GM12878 (cell line): ENCODE results near the gene KCND3. TPM values are rescaled to one million over a fixed set of nuclear protein-coding genes. Genes with fewer than 3 reads are reported as not detected.
A peak's percentile ranks its signal among the peaks of the same experiment; 100 is the strongest.

ENCODE experiments used
- ATAC-seq: fragments of 200-7000 bp; cut with Tn5 transposase; 3 replicates; pipeline ENCODE4 v1.9.1; 2020; ENCODE audit warnings: mild to moderate bottlenecking, moderate library complexity
- BruUV-seq: library from RNA; stranded (reverse); fragments of 400-500 nt; replicated peaks from 2 replicates; lab custom pipeline; 2021; lab: Mats Ljungman, UMichigan
- CTCF ChIA-PET: fragments of 300-600 bp; sonication (Branson Sonifier 250); formaldehyde crosslinking; extraction: SDS; loops from one replicate; lab custom pipeline; 2021; ENCODE audit warnings: inconsistent platforms; lab: Yijun Ruan, JAX
- POLR2A ChIA-PET: fragments of 350-600 bp; formaldehyde crosslinking; extraction: SDS; loops from one replicate; lab custom pipeline; 2021; ENCODE audit warnings: inconsistent platforms; lab: Charles Lee
- RAD21 ChIA-PET: fragments of 300-600 bp; sonication (Branson Sonifier 250); formaldehyde crosslinking; loops from one replicate; lab custom pipeline; 2023; ENCODE audit warnings: antibody characterized with exemption; ENCODE audit not compliant: unreplicated experiment; lab: Charles Lee
- SMC1A ChIA-PET: fragments of 300-600 bp; sonication (Branson Sonifier 250); formaldehyde crosslinking; loops from one replicate; lab custom pipeline; 2023; ENCODE audit not compliant: unreplicated experiment, uncharacterized antibody; lab: Charles Lee
- DNase-seq: peaks from one replicate; pipeline ENCODE4 v3.0.0-alpha.2; 2011; ENCODE audit warnings: low read depth, low spot score
- FAIRE-seq: peaks from 3 replicates; lab custom pipeline; 2011; peaks lifted over from hg19 to GRCh38; lab: Jason Lieb, UNC
- H2AFZ ChIP-seq: 2 replicates; pipeline ENCODE4 v1.6.0; 2011; ENCODE audit warnings: low read depth, low read length, control low read depth; ENCODE audit not compliant: control insufficient read depth
- H3K27ac ChIP-seq: 2 replicates; pipeline ENCODE4 v1.5.1; 2011; ENCODE audit warnings: control low read depth; ENCODE audit not compliant: control insufficient read depth, insufficient read depth
- H3K27me3 ChIP-seq, 2 experiments: replicated peaks in 1 of 2; 2 replicates each; pipeline versions ENCODE4 v1.6.0 to v1.6.1; 2011; ENCODE audit warnings: low read length in 1 of 2; ENCODE audit not compliant: control insufficient read depth in 2 of 2, insufficient read depth in 2 of 2
- H3K36me3 ChIP-seq, 2 experiments: 2 replicates each; pipeline ENCODE4 v1.5.1; 2011; ENCODE audit warnings: low read length in 1 of 2; ENCODE audit not compliant: control insufficient read depth in 2 of 2, insufficient read depth in 2 of 2
- H3K4me1 ChIP-seq: 2 replicates; pipeline ENCODE4 v1.6.1; 2011; ENCODE audit warnings: mild to moderate bottlenecking, low read length, moderate library complexity, mixed read lengths; ENCODE audit not compliant: control insufficient read depth, insufficient read depth
- H3K4me2 ChIP-seq: 2 replicates; pipeline ENCODE4 v1.6.0; 2011; ENCODE audit warnings: control low read depth; ENCODE audit not compliant: control insufficient read depth, insufficient read depth
- H3K4me3 ChIP-seq: fragments of 200-600 bp; sonication (generic); 2 replicates; pipeline ENCODE4 v1.5.1; 2016
- H3K79me2 ChIP-seq: 2 replicates; pipeline ENCODE4 v1.6.0; 2011; ENCODE audit warnings: low read length; ENCODE audit not compliant: control insufficient read depth, insufficient read depth
- H3K9ac ChIP-seq: 2 replicates; pipeline ENCODE4 v1.8.0; 2011; ENCODE audit warnings: low read length, control low read depth, mixed read lengths; ENCODE audit not compliant: control insufficient read depth, insufficient read depth
- H3K9me3 ChIP-seq: replicated peaks from 3 replicates; pipeline ENCODE4 v1.5.1; 2011; ENCODE audit warnings: mild to moderate bottlenecking, low read length; ENCODE audit not compliant: control insufficient read depth, insufficient read depth
- H4K20me1 ChIP-seq: 2 replicates; pipeline ENCODE4 v1.6.0; 2011; ENCODE audit not compliant: control insufficient read depth, insufficient read depth
- BCL3 ChIP-seq: IDR thresholded peaks from 2 replicates; pipeline ENCODE4 v1.6.1; 2011; ENCODE audit warnings: borderline replicate concordance, low read depth, mild to moderate bottlenecking, moderate library complexity, low read length; ENCODE audit not compliant: insufficient read depth, poor library complexity, severe bottlenecking
- CHD4 ChIP-seq: fragments of 200-600 bp; sonication (generic); IDR thresholded peaks from 2 replicates; pipeline ENCODE4 v1.6.1; 2016; ENCODE audit warnings: mild to moderate bottlenecking
- CTCF ChIP-seq, 3 experiments: IDR thresholded peaks in 2 of 3; conservative IDR thresholded peaks in 1 of 3; 2 replicates each; pipeline ENCODE4 v1.5.1; 2011; ENCODE audit warnings: low read depth in 3 of 3, low read length in 3 of 3, mild to moderate bottlenecking in 3 of 3, control low read depth in 2 of 3, moderate library complexity in 2 of 3, inconsistent platforms in 1 of 3, mixed read lengths in 1 of 3; ENCODE audit not compliant: control insufficient read depth in 2 of 3, insufficient read depth in 1 of 3; ENCODE audit errors: extremely low read depth in 1 of 3
- EED ChIP-seq: sonication (generic); IDR thresholded peaks from 2 replicates; pipeline ENCODE4 v1.6.1; 2016; ENCODE audit warnings: antibody characterized with exemption, low read depth
- EZH2 ChIP-seq: IDR thresholded peaks from 2 replicates; pipeline ENCODE4 v1.6.1; 2012; ENCODE audit warnings: low read depth, mild to moderate bottlenecking, control low read depth, inconsistent platforms, low read length, borderline replicate concordance; ENCODE audit not compliant: control insufficient read depth
- FOXK2 ChIP-seq: fragments of 450-650 bp; IDR thresholded peaks from 2 replicates; pipeline ENCODE4 v1.6.1; 2017; ENCODE audit warnings: mild to moderate bottlenecking, moderate library complexity
- MTA2 ChIP-seq: fragments of 450-650 bp; IDR thresholded peaks from 2 replicates; pipeline ENCODE4 v1.6.1; 2016; ENCODE audit warnings: low read depth, mild to moderate bottlenecking, moderate library complexity
- NR2C2 ChIP-seq: IDR thresholded peaks from 2 replicates; pipeline ENCODE4 v1.6.1; 2011; ENCODE audit warnings: borderline replicate concordance, low read depth; ENCODE audit not compliant: control insufficient read depth, insufficient read length
- ZBTB33 ChIP-seq: fragments of 450-650 bp; IDR thresholded peaks from 2 replicates; pipeline ENCODE4 v1.6.1; 2017; ENCODE audit warnings: mild to moderate bottlenecking
- WGBS: methylation state at CpG from one replicate; pipeline ENCODE4 v1.1.6; 2016; ENCODE audit warnings: low lambda C conversion rate; ENCODE audit not compliant: insufficient replicate concordance, insufficient coverage; ENCODE audit errors: missing lambda C conversion rate; 5-methylcytosine and 5-hydroxymethylcytosine counted together
- in situ Hi-C: fragments of 300-500 bp; cut with MboI; formaldehyde crosslinking; loops from 9 replicates; pipeline ENCODE4 v1.14.3; 2018; ENCODE audit warnings: mixed read lengths
- intact Hi-C: fragments of 100-400 bp; cut with micrococcal nuclease; formaldehyde crosslinking; loops from one replicate; pipeline ENCODE4 v1.14.2; 2022; ENCODE audit not compliant: unreplicated experiment
- polyA plus RNA-seq, 11 experiments: library from polyadenylated mRNA; depleted of rRNA in 4 of 11; unstranded in 6 of 11; stranded (reverse) in 5 of 11; fragments of >200 nt; fragmentation: Nextera tagmentation in 4 of 11; fragmentation: Illumina TruSeq in 1 of 11; extraction: Ambion mirVana in 4 of 11; extraction: Trizol in 1 of 11; gene quantifications; 1 replicate in 1 of 11; 2 replicates in 10 of 11; pipeline versions ENCODE4 v1.2.1 to v1.2.3, GENCODE V29; 2011 to 2016; ENCODE audit warnings: inconsistent platforms in 2 of 11, missing spikeins in 2 of 11, low read depth in 1 of 11
- total RNA-seq, 4 experiments: library from RNA; depleted of rRNA in 3 of 4; stranded (reverse); fragments of >200 nt in 3 of 4; fragmentation: Illumina TruSeq in 1 of 4; extraction: Trizol in 1 of 4; gene quantifications; 2 replicates each; pipeline versions ENCODE4 v1.2.1 to v1.2.3, GENCODE V29; 2013 to 2021

Gene KCND3
- total and polyA plus RNA-seq, 10 of the 15 experiments (the other 5 are each of a cell fraction or from before 2014, with no cell fraction given), result 0.02 TPM; not detected in 9

GRCh38 chr1:111813440-111814304, 175.8 kb downstream of the KCND3 start:
- DNase-seq, result no peak
- H3K9me3 ChIP-seq, result no peaks in the 10 kb centered on the region
- RAD21 ChIA-PET, result no interaction called here
- POLR2A ChIA-PET, result no interaction called here
- no peak overlapping the region for H3K27ac ChIP-seq
- peak; percentile 40; the same call in 2 of the 3 replicates for ATAC-seq
- H3K9ac ChIP-seq, result no peak overlapping the region
- no peaks in the 10 kb centered on the region for H3K4me1 ChIP-seq
- SMC1A ChIA-PET, result no interaction called here
- H3K79me2 ChIP-seq, result no peaks in the 10 kb centered on the region
- in situ Hi-C loops, result no loop called here
- no peak overlapping the region for H3K4me3 ChIP-seq
- no TSS peak for BruUV-seq
- no peak for FAIRE-seq
- CTCF ChIA-PET, result interaction anchor here (1.0 to 1.3 kb wide), 2 partner anchors 25 to 332 kb away, joined by 3 to 5 read pairs; no protein-coding TSS in a partner anchor
- TF ChIP-seq CTCF (IDR thresholded peaks at IDR 0.05 in 2 of 3, conservative IDR thresholded peaks at IDR 0.05 in 1 of 3; ENCODE audit: control insufficient read depth in 2 of 3, extremely low read depth in 1 of 3, insufficient read depth in 1 of 3, low read depth in 3 of 3, low read length in 3 of 3) (peak in 1 of 3 experiments; percentile 15; a peak in 1 of 6 replicates), EED (no peak)
- peaks cover 0 to 6% of the 10 kb centered on the region in 2 experiments for H3K27me3 ChIP-seq
- H4K20me1 ChIP-seq, result no peaks in the 10 kb centered on the region; the same call in 1 of the 2 replicates
- no peak overlapping the region for H2AFZ ChIP-seq
- intact Hi-C loops, result no loop called here
- H3K4me2 ChIP-seq, result no peak overlapping the region
- 24% methylated on average over 16 of the region's 16 CpGs for WGBS
- no peaks in the 10 kb centered on the region for H3K36me3 ChIP-seq

GRCh38 chr1:111812306-111812705, 177.2 kb downstream of the KCND3 start:
- H3K36me3 ChIP-seq, result no peaks in the 10 kb centered on the region
- H3K9me3 ChIP-seq, result no peaks in the 10 kb centered on the region
- no peaks in the 10 kb centered on the region; the same call in 1 of the 2 replicates for H4K20me1 ChIP-seq
- RAD21 ChIA-PET, result no interaction called here
- no peaks in the 10 kb centered on the region for H3K4me1 ChIP-seq
- BruUV-seq, result no TSS peak
- no peak overlapping the region for H3K4me3 ChIP-seq
- intact Hi-C loops (no loop called here), in situ Hi-C loops (no loop called here)
- H3K79me2 ChIP-seq, result no peaks in the 10 kb centered on the region
- H3K27me3 ChIP-seq, result peaks cover 0 to 9% of the 10 kb centered on the region in 2 experiments
- ATAC-seq, result no peak
- H3K4me2 ChIP-seq, result no peak overlapping the region
- no peak overlapping the region for H3K27ac ChIP-seq
- no peak overlapping the region for H3K9ac ChIP-seq
- no peak overlapping the region for H2AFZ ChIP-seq
- no peak for DNase-seq
- no peak for FAIRE-seq
- POLR2A ChIA-PET, result no interaction called here
- SMC1A ChIA-PET, result no interaction called here
- CTCF ChIA-PET, result no interaction called here
- WGBS, result 25% methylated on average over 4 of the region's 4 CpGs
- TF ChIP-seq NR2C2 (no peak), CHD4 (no peak), FOXK2 (no peak), BCL3 (no peak), EZH2 (no peak), MTA2 (no peak), ZBTB33 (no peak)
